ENCODE results near the gene ZBTB2. TPM values are rescaled to one million over a fixed set of nuclear protein-coding genes. Genes with fewer than 3 reads are reported as not detected.

ZBTB2 gene
- total RNA-seq, 1 experiment from 2014 or later = 31.4 TPM

GRCh38 chr6:151340219-151340978 lies 51.0 kb downstream of the ZBTB2 start:
- no peak overlapping the region for H2BK5ac ChIP-seq (ENCODE audit: insufficient read length, low read length)
- H3T11ph ChIP-seq (ENCODE audit: low read length) = no peak overlapping the region
- H2AK5ac ChIP-seq (ENCODE audit: insufficient read length, low read length) = no peak overlapping the region
- no peak for DNase-seq
- no peak overlapping the region for H3K4ac ChIP-seq (ENCODE audit: low read depth, low read length)
- no peak overlapping the region for H3K4me3 Mint-ChIP-seq
- H3K9me3 Mint-ChIP-seq = no peaks in the 10 kb centered on the region; a peak in 1 of 5 replicates
- H2BK120ac ChIP-seq (ENCODE audit: low read depth, low read length, poor library complexity, severe bottlenecking) = no peak overlapping the region
- no peak overlapping the region for H3K9ac ChIP-seq (ENCODE audit: extremely low read depth, insufficient read length, low read length)
- H3K36me3 Mint-ChIP-seq (ENCODE audit: insufficient read depth in 1 of 3, low read depth in 3 of 3) = peaks cover 0 to 7% (median 0%) of the 10 kb centered on the region in 3 experiments; a peak in 4 of 7 replicates
- no peak overlapping the region for H2BK12ac ChIP-seq (ENCODE audit: insufficient read length, low read depth, low read length)
- no peak overlapping the region for H4K8ac ChIP-seq (replicated peaks; ENCODE audit: insufficient read length, low read depth, low read length)
- no peak overlapping the region for H3K14ac ChIP-seq (ENCODE audit: insufficient read depth, low read length)
- no peak overlapping the region for H2AFZ ChIP-seq (ENCODE audit: low read length)
- H3K27me3 Mint-ChIP-seq (ENCODE audit: low read depth) = no peaks in the 10 kb centered on the region
- H3K79me2 ChIP-seq (ENCODE audit: insufficient read depth, low read length) = no peaks in the 10 kb centered on the region
- H3K4me1 ChIP-seq (ENCODE audit: insufficient read depth, low read length) = no peaks in the 10 kb centered on the region
- H3K23ac ChIP-seq (ENCODE audit: insufficient read length, low read depth, low read length) = no peak overlapping the region
- H3K27ac Mint-ChIP-seq = no peak overlapping the region; a peak in 1 of 7 replicates
- H3K9me3 ChIP-seq (ENCODE audit: control insufficient read depth, low read depth, low read length) = no peaks in the 10 kb centered on the region
- no peak overlapping the region for H2BK15ac ChIP-seq (ENCODE audit: low read depth, low read length)
- H4K20me1 ChIP-seq (ENCODE audit: control insufficient read depth, insufficient read depth, insufficient read length) = no peaks in the 10 kb centered on the region
- no peaks in the 10 kb centered on the region for H3K79me1 ChIP-seq (ENCODE audit: insufficient read depth, low read depth, low read length, poor library complexity, severe bottlenecking)
- H3K4me2 ChIP-seq (ENCODE audit: insufficient read depth, insufficient read length, low read length) = no peak overlapping the region
- H3K27ac ChIP-seq (ENCODE audit: insufficient read length, low read depth, low read length) = no peak overlapping the region
- H3K18ac ChIP-seq (ENCODE audit: insufficient read length, low read depth, low read length) = no peak overlapping the region
- H3K4me1 Mint-ChIP-seq = 0 out of 4 replicates have a peak, but pooled peaks cover 0 to 4% of the 10 kb centered on the region in 2 experiments
- no peaks in the 10 kb centered on the region for H3K27me3 ChIP-seq (ENCODE audit: insufficient read depth, low read length)
- no peak overlapping the region for H4K5ac ChIP-seq (ENCODE audit: insufficient read length, low read depth, low read length)
- H2BK20ac ChIP-seq (ENCODE audit: low read depth, low read length, poor library complexity, severe bottlenecking) = no peak overlapping the region
- H3K23me2 ChIP-seq (ENCODE audit: insufficient read length, low read depth, low read length, poor library complexity, severe bottlenecking) = no peaks in the 10 kb centered on the region
- TF ChIP-seq CTCF (conservative IDR thresholded peaks at IDR 0.05) = no peak
- H3K56ac ChIP-seq (ENCODE audit: insufficient read length, low read depth, low read length) = no peak overlapping the region
- no peak overlapping the region for H4K91ac ChIP-seq (ENCODE audit: insufficient read length, low read depth, low read length)
- no CpG with 5 or more reads among the region's 15 CpGs for WGBS (ENCODE audit: extremely low coverage, insufficient read length, low lambda C conversion rate)
